CD4-positive, alpha-beta T cell treated with Interleukin-1 beta for 1 hour (primary cell): ENCODE data around the gene MYO1H.
"Not testable (repeated sequence)": the region's sequence is repeated elsewhere in the genome, so short reads cannot be mapped to it uniquely, and the experiment has no call there.

Experiments
- DNase-seq, 2 donors: peaks; one replicate each; pipeline ENCODE4 v3.0.0-alpha.2; 2020 to 2022

Gene MYO1H

DNA sequence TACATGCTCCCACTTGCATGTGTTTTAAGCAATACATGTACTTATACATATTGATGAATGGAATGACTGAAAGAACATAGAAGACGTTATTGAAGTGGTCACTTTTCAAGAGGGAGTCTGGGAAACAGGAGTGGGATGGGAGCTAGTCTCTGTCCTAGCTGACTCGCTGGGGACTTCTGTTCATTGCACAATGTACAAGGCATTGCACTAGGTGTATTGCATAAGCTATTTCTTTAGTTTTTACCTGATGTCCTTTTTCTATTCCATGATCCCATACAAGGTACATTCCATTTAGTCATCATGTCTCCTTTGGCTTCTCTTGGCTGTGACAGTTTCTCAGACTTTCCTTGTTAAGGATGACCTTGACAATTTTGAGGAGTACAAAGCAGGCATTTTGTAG is 4.0 kb upstream of the MYO1H start:
- DNase-seq: no peak

DNA sequence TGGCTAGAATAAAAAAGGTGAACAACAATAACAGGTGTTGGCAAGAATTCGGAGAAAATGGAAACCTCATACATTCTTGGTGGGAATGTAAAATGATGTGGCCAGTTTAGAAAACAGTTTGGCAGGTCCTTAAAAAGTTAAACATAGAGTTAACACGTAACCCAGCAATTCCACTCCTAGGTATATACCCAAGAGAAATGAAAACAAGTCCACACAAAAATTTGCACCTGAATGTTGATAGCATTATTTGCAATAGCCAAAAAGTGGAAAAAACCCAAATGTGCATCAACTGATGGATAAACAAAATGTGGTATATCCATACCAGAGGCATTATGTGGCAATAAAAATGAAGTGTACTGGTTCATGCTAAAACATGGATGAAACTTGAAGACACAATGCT is 2.3 kb upstream of the MYO1H start:
- DNase-seq: no peak

DNA sequence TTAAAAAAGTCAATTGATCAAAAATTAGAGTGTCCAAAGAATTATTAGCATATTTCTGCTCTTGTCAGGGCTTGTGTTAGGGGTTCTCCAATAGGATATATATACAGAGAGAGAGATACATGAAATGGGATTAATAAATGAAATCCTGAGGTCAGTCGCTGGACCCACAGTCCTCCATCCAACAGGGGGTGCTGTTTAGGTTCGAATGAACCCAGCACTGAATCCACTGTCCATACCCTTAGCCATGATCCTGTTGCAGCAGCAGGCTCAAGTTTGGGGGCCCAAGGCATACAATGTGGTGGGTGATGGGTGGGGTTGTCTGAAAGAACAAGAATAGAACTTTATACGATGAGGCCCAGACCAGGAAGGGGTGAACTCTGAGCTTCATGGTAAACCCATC is 780 bp upstream of the MYO1H start:
- DNase-seq: no peak

DNA sequence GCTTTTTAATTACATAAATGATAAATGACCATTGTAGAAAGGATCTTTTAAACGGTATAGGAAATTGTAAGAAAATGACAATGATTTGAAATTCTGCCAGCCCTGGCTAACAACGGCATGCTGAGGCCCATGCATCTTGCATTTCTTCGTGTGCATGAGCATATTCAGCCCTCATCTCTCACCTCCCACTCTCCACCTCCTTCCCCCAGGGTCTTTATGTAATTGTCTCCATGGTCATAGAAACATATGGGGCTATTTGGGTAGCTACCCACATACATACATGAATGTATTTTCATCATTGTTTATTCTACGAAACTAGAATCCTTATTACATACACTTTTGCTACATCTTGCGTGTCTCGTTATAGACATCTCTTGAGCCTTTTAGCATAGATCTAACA is 4.5 kb downstream of the MYO1H start:
- no peak for DNase-seq

DNA sequence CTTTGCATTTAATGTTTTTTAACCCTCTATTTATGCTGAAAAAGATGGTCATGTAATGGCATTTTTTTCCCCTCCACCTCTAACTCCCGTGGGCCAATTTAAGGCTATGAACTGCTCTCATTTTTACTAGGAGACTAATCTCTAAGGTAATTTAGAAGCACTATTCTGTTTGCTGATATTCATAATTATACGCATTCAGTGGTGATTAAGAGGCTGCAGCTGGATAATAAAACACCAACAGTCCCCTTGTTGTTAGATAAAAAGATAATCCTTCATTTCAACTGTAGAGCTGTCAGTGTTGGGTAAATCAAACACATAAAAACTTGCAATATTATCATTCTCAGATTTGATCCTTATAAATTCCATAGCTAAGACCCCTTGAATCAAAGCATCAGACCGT is 8.9 kb downstream of the MYO1H start:
- no peak for DNase-seq

DNA sequence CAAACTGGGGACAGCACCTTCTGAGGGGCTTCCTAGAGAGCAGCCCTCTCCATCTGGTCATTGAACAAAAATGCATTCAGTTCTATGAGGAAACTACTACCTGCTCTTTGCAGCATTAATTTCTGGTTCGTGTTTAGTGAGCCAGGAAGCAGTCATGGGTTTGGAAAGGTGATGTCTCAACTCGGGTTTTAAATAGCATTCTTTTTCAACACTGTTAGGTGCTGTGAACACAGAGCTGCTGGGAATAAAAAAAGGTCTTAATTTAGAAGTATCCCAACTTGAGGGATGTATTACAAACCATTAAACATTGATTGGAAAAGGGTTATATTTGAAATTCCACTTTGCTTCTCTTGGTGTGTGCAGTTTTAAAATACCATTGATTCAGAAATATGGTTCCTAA is 9.3 kb downstream of the MYO1H start:
- no peak for DNase-seq

DNA sequence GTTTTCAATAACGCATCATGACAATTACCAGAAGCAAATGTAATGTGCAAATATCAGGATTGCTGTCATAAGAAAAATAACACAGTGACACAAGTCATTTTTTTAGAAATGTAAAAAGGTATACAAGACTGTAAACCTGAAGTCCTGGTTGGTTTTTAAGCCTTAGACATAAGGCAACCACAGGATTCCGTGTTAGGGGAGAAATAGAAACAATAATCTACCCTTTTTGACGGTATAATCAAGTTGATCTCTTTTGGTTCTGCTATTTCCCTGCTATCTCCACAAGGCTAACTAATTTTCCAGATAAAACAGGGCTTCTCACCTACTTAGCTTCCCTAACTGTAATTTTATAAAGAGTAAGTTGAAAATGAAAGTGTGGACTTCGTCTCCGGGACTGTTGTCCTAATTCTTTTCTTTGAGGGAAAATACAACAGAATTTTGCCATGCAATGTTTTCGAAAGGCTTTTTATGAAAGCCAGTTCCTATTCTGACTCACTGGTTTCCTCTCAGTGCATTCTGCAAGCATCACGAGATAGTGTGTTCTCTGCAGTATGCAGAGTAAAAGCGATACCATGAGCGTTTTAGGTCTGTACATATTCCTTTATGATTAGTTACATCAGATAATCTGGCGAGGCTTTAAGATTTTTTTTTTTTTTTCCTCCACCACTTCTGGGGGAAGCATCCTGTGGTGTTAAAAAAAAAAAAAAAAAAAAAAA is 10.6 kb downstream of the MYO1H start:
- DNase-seq: no peak

DNA sequence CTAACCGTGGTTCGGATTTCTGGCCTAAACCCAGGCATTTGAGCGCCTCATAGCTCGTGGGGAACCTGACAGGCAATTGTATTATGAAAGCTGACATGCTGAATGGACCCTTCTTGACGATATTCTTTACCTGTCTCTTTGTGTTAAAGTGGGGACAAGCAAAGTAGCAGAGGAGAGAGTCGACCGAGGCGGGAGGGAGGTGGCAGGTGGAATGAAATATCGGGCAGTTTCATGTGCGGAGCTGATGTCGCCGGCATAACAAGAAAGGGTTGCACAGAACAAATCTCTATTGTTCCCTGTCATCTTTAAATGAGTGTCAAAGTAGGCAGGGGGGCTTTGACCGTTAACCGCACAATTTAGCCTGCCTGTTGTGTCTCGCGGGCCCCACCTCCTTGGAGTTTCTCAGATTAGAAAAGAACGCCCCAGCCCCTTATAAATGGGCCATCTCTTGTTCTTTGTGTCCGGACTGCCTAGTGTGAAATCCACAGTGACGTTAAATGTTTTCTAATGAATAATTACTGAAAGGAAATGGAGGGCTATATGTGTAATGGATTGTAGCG is 11.5 kb downstream of the MYO1H start:
- no peak for DNase-seq

DNA sequence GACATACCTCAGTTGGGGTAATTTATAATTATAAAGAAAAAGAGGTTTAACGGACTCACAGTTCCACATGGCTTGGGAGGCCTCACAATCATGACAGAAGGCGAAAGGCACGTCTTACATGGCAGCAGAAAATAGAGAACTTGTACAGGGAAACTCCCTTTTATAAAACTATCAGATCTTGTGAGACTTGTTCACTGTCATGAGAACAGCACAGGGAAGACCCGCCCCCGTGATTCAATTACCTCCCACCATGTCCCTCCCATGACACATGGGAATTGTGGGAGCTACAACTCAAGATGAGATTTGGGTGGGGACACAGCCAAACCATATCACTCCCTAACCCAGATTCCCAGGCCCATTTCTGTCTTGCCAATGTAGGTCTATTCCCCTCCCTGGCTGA is 22.1 kb downstream of the MYO1H start:
- no peak for DNase-seq

DNA sequence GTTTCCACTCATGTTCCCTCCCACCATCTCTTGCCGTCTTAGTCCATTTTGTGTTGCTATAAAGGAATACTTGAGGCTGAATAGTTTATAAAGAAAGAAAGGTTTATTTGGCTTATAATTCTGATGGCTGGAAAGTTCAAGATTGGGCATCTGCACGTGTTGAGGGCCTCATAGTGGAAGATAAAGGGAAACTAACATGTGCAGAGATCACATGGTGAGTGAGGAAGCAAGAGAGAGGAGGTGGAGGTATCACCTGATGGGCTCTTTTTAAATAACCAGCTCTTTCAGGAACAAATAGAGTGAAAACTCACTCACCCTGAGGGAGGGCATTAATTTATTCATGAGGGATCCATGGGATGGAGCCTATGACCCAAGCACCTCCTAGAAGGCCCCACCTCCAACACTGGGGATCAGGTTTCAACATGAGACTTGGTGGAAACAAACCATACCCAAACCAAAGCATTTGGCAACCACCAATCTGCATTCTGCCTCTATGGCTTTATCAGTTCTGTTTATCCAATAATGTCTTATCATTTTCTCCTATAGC is 29.5 kb downstream of the MYO1H start:
- DNase-seq: no peak

DNA sequence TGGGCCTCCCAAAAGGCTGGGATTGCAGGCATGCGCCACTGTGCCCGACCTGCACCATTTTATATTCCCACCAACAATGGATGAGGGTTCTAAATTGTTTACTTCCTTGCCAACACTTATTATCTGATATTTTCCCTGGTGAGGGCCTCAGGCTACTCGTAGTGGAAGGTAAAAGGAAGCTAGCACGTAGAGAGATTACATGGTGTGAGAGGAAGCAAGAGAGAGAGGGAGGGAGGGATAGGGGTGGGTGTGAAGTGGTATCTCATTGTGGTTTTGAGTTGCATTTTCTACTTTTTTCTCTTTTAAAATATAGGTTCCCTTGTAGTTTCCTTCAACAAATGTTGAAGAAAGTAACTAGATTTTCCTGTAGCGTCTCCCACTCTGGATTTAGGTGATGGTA is 30.9 kb downstream of the MYO1H start:
- DNase-seq: no peak

DNA sequence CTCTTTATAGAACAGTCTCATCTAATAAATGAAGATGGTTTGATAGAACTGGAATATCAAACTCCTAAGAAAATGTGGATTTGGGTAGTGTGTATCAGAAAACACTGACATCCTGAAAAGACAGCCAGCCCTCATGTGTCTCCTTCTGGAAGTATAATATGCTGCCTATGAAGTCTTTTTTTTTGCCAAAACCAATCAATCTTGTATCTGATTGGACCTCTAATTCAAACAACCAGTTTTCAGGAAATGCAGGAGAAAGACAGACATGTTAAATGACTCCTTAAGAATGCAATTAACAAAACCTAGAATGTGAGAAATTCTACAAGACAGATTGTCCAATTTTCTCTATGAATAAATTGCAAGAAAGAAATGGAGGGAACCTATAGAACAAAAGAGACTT is 34.3 kb downstream of the MYO1H start:
- DNase-seq: no peak

DNA sequence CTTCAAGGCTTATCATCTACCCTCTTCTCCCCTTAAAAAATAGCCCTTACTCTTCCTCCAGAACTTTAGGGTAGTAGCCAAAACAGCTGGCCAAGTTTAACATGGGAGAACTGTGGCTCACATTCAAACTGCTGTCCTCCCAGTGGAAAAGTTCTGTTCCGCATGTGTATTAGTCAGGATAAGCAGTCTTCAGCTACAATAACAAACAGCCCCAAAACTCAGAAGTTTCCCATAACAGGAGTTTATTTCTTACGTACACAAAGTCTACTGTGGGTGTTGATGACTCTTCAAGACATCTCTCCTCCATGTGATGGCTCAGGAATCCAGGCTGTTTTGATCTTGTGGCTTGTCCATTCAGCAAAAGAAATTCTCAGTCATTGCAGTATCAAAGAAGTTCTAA is 35.5 kb downstream of the MYO1H start:
- DNase-seq: no peak

DNA sequence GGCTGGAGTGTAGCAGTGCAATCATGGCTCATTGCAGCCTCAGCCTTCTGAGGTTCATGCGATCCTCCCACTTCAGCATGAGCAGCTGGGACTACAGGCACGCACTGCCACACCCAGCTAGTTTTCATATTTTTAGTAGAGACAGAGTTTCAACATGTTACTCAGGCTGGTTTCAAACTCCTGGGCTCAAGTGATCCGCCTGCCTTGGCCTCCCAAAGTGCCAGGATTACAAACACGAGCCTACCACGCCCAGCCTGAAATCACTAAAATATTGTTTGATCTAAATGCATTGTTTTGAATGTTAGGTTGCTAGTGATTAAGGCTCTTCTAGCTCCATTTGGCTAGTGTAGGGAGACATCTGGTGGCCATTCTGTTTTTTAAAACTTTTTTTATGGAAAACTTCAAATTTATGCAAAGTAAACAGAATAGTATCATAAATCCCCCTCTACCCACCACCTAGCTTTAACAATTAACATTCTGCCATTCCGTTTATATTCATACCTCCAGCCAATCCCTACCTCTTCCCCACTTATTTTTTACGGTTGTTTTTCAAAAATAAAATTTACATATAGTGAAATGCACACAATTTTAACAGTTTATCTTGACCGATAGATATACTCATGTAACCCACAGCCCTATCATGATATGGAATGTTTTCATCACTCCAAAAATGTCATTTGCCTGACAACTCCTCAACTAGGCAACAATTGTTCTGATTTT is 37.8 kb downstream of the MYO1H start:
- peak in 1 of 2 donors; percentile 13 for DNase-seq

DNA sequence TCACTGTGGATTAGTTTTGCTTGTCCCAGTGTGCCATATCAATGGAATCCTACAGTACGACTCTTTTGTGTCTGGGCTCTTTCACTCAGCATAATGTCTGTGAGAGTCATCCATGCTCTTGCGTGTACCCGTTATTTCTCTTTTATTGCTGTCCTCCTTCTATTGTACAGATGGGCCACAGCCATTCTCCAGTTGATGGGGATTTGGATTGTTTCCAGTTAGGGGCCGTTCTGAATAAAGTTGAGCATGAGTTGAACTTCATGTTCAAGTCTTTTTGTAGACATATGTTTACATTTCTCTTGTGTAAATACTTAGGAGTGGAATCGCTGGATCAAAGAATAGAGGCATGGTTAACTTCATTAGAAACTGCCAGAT is 38.3 kb downstream of the MYO1H start:
- DNase-seq: no peak

DNA sequence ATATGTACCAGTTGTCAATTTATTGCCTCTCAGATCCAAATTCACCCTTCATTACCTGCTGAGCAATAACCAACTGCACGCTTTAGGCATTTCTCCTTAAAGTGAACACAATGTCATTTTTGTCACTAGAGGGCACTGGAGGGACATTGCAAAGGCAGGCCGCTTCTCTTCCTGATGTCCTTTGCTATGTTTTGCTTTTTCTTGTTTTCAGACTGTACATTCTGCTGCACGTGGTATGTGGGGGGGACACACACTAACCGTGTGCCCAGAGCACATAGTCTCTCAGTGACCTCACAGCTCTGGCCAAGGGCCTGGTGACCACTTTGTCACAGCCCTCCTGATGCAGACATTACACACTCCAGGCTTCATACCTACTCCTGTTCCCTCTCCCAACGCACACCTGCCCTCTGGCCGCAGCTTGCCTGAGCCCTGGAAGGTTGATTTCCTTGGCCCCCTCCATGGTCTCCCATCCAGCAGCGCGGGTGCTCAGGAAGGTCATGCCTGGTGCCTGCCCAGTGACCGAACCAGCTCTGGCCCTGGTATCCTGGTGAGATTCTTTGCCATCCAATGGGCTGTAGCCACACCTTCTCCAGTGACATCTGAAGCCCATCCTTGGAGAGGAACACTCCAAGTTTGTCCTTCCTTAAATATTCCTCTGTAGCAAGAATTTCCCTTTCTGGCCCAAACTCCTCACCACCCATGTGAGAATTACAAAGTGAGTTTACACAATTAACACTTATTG is 39.9 kb downstream of the MYO1H start:
- no peak for DNase-seq

DNA sequence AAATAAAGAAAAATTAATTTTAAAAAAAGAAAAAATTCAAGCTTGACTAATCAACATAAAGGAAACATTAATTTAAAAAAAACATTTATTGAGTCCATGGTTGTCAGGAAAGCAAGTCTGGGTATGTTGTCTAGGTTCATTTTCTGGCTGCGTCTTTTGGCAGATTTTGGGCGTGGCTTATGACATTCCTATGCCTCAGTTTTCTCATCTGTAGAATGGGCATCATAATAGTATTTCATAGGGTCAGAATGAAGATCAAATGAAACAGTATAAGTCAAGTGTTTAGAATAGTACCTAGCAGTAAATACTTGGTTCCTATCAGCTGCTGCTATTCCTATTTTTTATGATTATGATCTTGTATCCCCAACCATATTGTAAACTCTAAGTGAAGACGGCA is 40.5 kb downstream of the MYO1H start:
- DNase-seq: no peak

DNA sequence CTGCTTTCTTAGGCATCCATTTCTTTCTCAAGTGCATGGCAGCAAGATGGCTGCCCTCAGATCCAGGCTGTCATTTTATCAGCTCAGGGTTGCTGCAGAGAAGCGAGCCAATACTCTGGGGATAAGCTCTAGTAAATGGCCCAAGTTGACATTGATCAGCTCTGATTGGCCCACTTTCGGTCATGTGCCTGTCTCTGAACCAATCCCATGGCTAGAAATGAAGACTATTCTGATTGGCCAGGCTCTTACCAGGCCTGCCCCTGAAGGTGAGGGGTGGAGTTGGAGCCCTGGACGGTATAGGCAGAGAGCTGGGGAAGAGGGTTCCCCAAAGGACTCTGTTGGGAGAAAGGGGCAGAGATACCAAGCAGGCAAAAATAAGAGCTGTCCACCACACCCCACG is 41.4 kb downstream of the MYO1H start:
- no peak for DNase-seq

DNA sequence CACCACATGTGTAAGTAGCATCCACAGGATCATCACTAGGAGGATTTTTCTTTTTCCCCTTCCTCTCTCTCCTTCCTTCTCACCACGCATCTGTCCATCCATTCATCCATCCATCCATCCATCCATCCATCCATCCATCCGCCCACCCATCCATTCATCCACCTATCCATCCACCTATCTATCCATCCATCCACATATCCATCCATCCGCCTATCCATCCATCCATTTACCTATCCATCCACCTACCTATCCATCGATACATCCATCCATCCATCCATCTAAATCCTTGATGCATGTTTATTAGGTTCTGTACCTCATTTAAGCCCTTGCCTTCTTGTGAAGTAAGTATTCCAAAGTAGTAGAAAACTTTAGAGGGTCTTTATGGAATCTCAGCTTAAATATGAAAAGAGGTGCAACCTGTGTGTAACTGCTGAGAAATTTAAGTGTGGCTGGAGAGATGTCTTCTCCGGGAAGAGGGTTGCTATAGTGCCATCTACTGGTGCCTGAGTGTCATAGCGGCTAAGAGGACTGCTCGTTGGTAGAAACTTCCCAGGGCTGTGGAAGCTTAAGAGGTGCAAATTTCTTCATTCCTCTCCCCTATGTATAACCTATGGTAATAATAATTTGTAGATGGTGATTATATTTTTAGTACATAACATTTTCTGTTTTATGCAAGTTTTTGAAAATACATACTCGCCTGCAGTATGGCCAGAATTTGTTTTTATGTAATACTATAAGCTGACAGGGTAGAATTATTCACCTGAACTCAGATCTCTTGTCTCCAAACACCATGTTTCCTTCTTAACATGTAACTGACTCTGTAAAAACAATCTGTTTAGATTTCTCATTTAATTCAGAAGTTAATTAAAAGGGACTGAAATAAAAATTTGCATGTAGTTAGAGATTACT is 46.0 kb downstream of the MYO1H start:
- DNase-seq: peak; percentile 17 to 49

DNA sequence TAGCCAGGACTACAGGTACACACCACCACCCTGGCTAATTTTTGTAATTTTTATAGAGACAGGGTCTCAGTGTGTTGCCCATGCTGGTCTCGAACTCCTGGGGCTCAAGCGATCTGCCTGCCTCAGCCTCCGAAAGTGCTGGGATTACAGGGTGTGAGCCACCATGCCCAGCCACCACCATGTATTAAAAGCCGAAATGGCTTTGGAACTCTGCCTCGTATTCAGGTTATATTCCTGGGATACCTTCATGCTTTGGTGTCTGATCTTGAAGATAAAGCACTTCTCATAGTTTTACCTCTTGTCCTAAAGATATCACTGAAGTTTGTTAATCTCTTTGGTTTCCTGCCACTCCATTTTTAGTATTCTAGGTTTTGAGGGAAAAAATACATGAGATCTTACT is 47.2 kb downstream of the MYO1H start:
- DNase-seq: no peak

DNA sequence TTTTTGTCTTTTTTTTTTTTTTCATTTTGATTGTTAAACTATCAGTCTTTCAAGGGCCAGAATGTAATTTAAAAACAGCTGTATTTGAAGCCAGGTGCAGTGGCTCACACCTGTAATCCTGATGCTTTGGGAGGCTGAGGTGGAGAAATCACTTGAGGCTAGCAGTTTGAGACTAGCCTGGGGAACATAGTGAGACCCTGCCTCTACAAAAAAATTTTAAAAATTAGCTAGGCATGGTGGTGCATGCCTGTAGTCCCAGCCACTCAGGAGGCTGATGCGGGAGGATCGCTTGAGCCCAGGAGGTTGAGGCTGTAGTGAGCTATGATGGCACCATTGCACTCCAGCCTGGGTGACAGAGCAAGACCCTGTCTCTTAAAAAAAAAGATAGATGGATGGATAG is 57.1 kb downstream of the MYO1H start:
- DNase-seq: not testable (repeated sequence)

DNA sequence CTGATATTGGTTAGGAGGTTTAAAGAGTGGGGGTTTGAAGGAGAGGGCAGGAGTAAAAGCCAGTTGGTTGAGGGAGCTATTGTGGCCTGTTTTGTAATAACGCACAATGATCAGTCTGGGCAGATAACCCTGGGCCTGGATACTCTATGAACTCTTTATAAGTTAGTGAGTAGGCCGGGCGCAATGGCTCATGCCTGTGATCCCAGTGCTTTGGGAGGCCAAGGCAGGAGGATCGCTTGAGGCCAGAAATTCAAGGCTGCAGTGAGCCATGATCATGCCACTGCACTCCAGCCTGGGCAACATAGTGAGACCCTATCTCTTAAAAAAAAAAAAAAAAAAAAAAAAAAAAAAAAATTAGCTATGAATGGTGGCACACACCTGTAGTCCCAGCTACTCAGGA is 58.4 kb downstream of the MYO1H start:
- not testable (repeated sequence) for DNase-seq
